DOHH2 (cell line): ENCODE data around the gene SPIRE1.

Source experiments
- H3F3A ChIP-seq: fragments of 200-600 bp; sonication (generic), shearing (Covaris generic); 2 replicates; pipeline ENCODE4 v1.6.0; 2016; ENCODE audit warnings: antibody characterized with exemption, mild to moderate bottlenecking; ENCODE audit not compliant: control insufficient read depth, insufficient read depth
- H3K27ac ChIP-seq: fragments of 200-600 bp; sonication (generic); 2 replicates; pipeline ENCODE4 v1.5.1; 2014; ENCODE audit warnings: low read depth, mild to moderate bottlenecking, low read length, moderate library complexity
- H3K27me3 ChIP-seq: fragments of 200-600 bp; sonication (generic); 2 replicates; pipeline ENCODE4 v1.6.1; 2014; ENCODE audit warnings: mild to moderate bottlenecking, low read length, mixed read lengths; ENCODE audit not compliant: control insufficient read depth
- H3K36me3 ChIP-seq: fragments of 200-600 bp; sonication (generic); 2 replicates; pipeline ENCODE4 v1.6.1; 2014; ENCODE audit warnings: mild to moderate bottlenecking, low read length, moderate library complexity, mixed read lengths; ENCODE audit not compliant: control insufficient read depth
- H3K4me1 ChIP-seq: fragments of 200-600 bp; sonication (generic); 2 replicates; pipeline ENCODE4 v1.6.1; 2014; ENCODE audit warnings: mild to moderate bottlenecking, low read length, mixed read lengths; ENCODE audit not compliant: control insufficient read depth
- H3K4me2 ChIP-seq: fragments of 200-600 bp; sonication (generic); 2 replicates; pipeline ENCODE4 v1.6.0; 2014; ENCODE audit warnings: mild to moderate bottlenecking, low read length, moderate library complexity
- H3K4me3 ChIP-seq: fragments of 200-600 bp; sonication (generic); 2 replicates; pipeline ENCODE4 v1.5.1; 2014; ENCODE audit warnings: mild to moderate bottlenecking, low read length, mixed read lengths
- H3K79me2 ChIP-seq: fragments of 200-600 bp; sonication (generic); 2 replicates; pipeline ENCODE4 v1.6.1; 2014; ENCODE audit warnings: mild to moderate bottlenecking, low read length, mixed read lengths; ENCODE audit not compliant: control insufficient read depth
- H3K9me2 ChIP-seq: fragments of 200-600 bp; sonication (generic); replicated peaks from 2 replicates; pipeline ENCODE4 v1.6.1; 2014; ENCODE audit warnings: mild to moderate bottlenecking, low read length, mixed read lengths; ENCODE audit not compliant: control insufficient read depth
- H3K9me3 ChIP-seq: fragments of 200-600 bp; sonication (generic); 2 replicates; pipeline ENCODE4 v1.6.1; 2014; ENCODE audit warnings: antibody characterized with exemption, low read length, mixed read lengths; ENCODE audit not compliant: control insufficient read depth, insufficient read depth
- H4K20me1 ChIP-seq: fragments of 200-600 bp; sonication (generic); 2 replicates; pipeline ENCODE4 v1.6.0; 2014; ENCODE audit warnings: low read depth, mild to moderate bottlenecking, antibody characterized with exemption, low read length, moderate library complexity; ENCODE audit not compliant: control insufficient read depth, insufficient read depth
- CTCF ChIP-seq: fragments of 200-600 bp; sonication (generic); IDR thresholded peaks from one replicate; pipeline ENCODE4 v1.5.1; 2014; ENCODE audit warnings: antibody characterized with exemption, mild to moderate bottlenecking, low read depth, low read length; ENCODE audit not compliant: poor library complexity, severe bottlenecking
- EZH2phosphoT487 ChIP-seq: fragments of 200-600 bp; sonication (generic); IDR thresholded peaks from 2 replicates; pipeline ENCODE4 v1.6.1; 2017; ENCODE audit warnings: borderline replicate concordance, mild to moderate bottlenecking, antibody characterized with exemption, low read length, moderate library complexity, mixed read lengths

The SPIRE1 gene

GRCh38 chr18:12694032-12694431 is 36.1 kb upstream of the SPIRE1 start:
- H3K79me2 ChIP-seq: no peaks in the 10 kb centered on the region
- no peak overlapping the region for H3K4me3 ChIP-seq
- peaks cover 5% of the 10 kb centered on the region for H3K4me1 ChIP-seq
- peaks cover 40% of the 10 kb centered on the region for H3K36me3 ChIP-seq
- H3K27me3 ChIP-seq: no peaks in the 10 kb centered on the region
- TF ChIP-seq CTCF (no peak), EZH2phosphoT487 (no peak)
- no peaks in the 10 kb centered on the region for H3K9me3 ChIP-seq
- peaks cover 5% of the 10 kb centered on the region; the same call in 1 of the 2 replicates for H3F3A ChIP-seq
- H3K27ac ChIP-seq: no peak overlapping the region
- no peaks in the 10 kb centered on the region for H3K9me2 ChIP-seq
- no peak overlapping the region for H3K4me2 ChIP-seq
- no peaks in the 10 kb centered on the region for H4K20me1 ChIP-seq

- Histone ChIP-seq H3K4me1 (peaks cover 5% of the 10 kb centered on the region), H3K4me2 (no peak overlapping the region), H3K27ac (no peak overlapping the region), H3K4me3 (no peak overlapping the region), H3F3A (peaks cover 5% of the 10 kb centered on the region; the same call in 1 of the 2 replicates), H3K79me2 (no peaks in the 10 kb centered on the region), H3K9me3 (no peaks in the 10 kb centered on the region), H3K36me3 (peaks cover 24% of the 10 kb centered on the region), H3K27me3 (no peaks in the 10 kb centered on the region), H3K9me2 (no peaks in the 10 kb centered on the region), H4K20me1 (no peaks in the 10 kb centered on the region)
- TF ChIP-seq EZH2phosphoT487: no peak
- no peak for TF ChIP-seq CTCF
These were observed 34.3 kb upstream of the SPIRE1 start for GRCh38 chr18:12692206-12692605.

- Histone ChIP-seq H4K20me1 (no peaks in the 10 kb centered on the region), H3K9me2 (no peaks in the 10 kb centered on the region), H3K9me3 (no peaks in the 10 kb centered on the region), H3K79me2 (no peaks in the 10 kb centered on the region), H3K27me3 (no peaks in the 10 kb centered on the region), H3K4me3 (no peak overlapping the region), H3F3A (peaks cover 5% of the 10 kb centered on the region; the same call in 1 of the 2 replicates), H3K4me2 (no peak overlapping the region), H3K4me1 (peaks cover 5% of the 10 kb centered on the region), H3K36me3 (peaks cover 21% of the 10 kb centered on the region), H3K27ac (no peak overlapping the region)
- TF ChIP-seq CTCF (no peak), EZH2phosphoT487 (no peak)
These were observed 31.4 kb upstream of the SPIRE1 start for GRCh38 chr18:12689256-12689850.
